ENCODE results near the gene SUPV3L1.

- TF ChIP-seq MAX (IDR thresholded peaks at IDR 0.05) (no peak), USF1 (IDR thresholded peaks at IDR 0.05) (no peak), ZBTB7A (IDR thresholded peaks at IDR 0.05; ENCODE audit: low read depth) (no peak), RAD21 (IDR thresholded peaks at IDR 0.05; ENCODE audit: low read depth) (no peak), FOXM1 (IDR thresholded peaks at IDR 0.05; ENCODE audit: borderline replicate concordance, low read depth) (no peak), TAF1 (IDR thresholded peaks at IDR 0.05; ENCODE audit: low read depth) (no peak), EP300 (IDR thresholded peaks at IDR 0.05; ENCODE audit: borderline replicate concordance) (no peak), TCF12 (IDR thresholded peaks at IDR 0.05; ENCODE audit: low read depth) (no peak), REST (IDR thresholded peaks at IDR 0.05; ENCODE audit: low read depth) (no peak), EGR1 (IDR thresholded peaks at IDR 0.05) (no peak), YY1 (IDR thresholded peaks at IDR 0.05; ENCODE audit: low read depth) (no peak; the same call in 1 of the 2 replicates), CEBPB (IDR thresholded peaks at IDR 0.05) (no peak)
Observed at GRCh38 chr10:69179089-69179742, 818 bp upstream of the SUPV3L1 start.

All from Ishikawa (cell line).